Medulla oblongata (tissue), 1 donor: Measurements from ENCODE around the gene SRGN.
"Not testable (repeated sequence)": the region's sequence is repeated elsewhere in the genome, so short reads cannot be mapped to it uniquely, and the experiment has no call there.

Source experiments
- DNase-seq: peaks from one replicate; pipeline ENCODE4 v3.0.0-alpha.2; 2015; ENCODE audit errors: extremely low spot score

SRGN gene

GRCh38 chr10:69087590-69088470, at the start of gene SRGN:
TSS of gene SRGN (plus strand) at chr10:69088103. CDS start at chr10:69088158, 55 bp downstream.
- peak; percentile 88 for DNase-seq

- DNase-seq, result not testable (repeated sequence)
These were observed 47.0 kb upstream of the SRGN start for GRCh38 chr10:69040904-69041303.

- DNase-seq, result no peak
These were observed 45.5 kb upstream of the SRGN start for GRCh38 chr10:69042417-69042816.

- DNase-seq, result no peak
These were observed 45.1 kb upstream of the SRGN start for GRCh38 chr10:69042838-69043237.

- DNase-seq, result no peak
These were observed 43.9 kb upstream of the SRGN start for GRCh38 chr10:69043931-69044531.

GRCh38 chr10:69044546-69044945, 43.4 kb upstream of the SRGN start:
- no peak for DNase-seq

GRCh38 chr10:69045441-69046300, 42.2 kb upstream of the SRGN start:
- DNase-seq, result peak; percentile 45

- no peak for DNase-seq
These were observed 40.6 kb upstream of the SRGN start for GRCh38 chr10:69047111-69047832.

GRCh38 chr10:69048103-69048502, 39.8 kb upstream of the SRGN start:
- DNase-seq, result peak; percentile 78

- peak; percentile 43 for DNase-seq
These were observed 38.3 kb upstream of the SRGN start for GRCh38 chr10:69049566-69049961.

GRCh38 chr10:69051303-69051702, 36.6 kb upstream of the SRGN start:
- DNase-seq, result peak; percentile 74

- DNase-seq, result peak; percentile 56
These were observed 36.0 kb upstream of the SRGN start for GRCh38 chr10:69051710-69052487.

- DNase-seq, result no peak
These were observed 35.2 kb upstream of the SRGN start for GRCh38 chr10:69052736-69053135.

- no peak for DNase-seq
These were observed 32.7 kb upstream of the SRGN start for GRCh38 chr10:69055241-69055640.

GRCh38 chr10:69056129-69056528, 31.8 kb upstream of the SRGN start:
- peak; percentile 49 for DNase-seq

- no peak for DNase-seq
These were observed 31.2 kb upstream of the SRGN start for GRCh38 chr10:69056536-69057260.

- peak; percentile 77 for DNase-seq
These were observed 30.5 kb upstream of the SRGN start for GRCh38 chr10:69057261-69057950.

- no peak for DNase-seq
These were observed 30.0 kb upstream of the SRGN start for GRCh38 chr10:69057951-69058297.

GRCh38 chr10:69060127-69060798, 27.6 kb upstream of the SRGN start:
- no peak for DNase-seq
